Measurements from ENCODE around the gene SMIM33.
"Not testable (repeated sequence)": the region's sequence is repeated elsewhere in the genome, so short reads cannot be mapped to it uniquely, and the experiment has no call there.

Gene SMIM33

GRCh38 chr5:139457653-139458306, 13.0 kb upstream of the SMIM33 start:
- no peak for DNase-seq

DNA sequence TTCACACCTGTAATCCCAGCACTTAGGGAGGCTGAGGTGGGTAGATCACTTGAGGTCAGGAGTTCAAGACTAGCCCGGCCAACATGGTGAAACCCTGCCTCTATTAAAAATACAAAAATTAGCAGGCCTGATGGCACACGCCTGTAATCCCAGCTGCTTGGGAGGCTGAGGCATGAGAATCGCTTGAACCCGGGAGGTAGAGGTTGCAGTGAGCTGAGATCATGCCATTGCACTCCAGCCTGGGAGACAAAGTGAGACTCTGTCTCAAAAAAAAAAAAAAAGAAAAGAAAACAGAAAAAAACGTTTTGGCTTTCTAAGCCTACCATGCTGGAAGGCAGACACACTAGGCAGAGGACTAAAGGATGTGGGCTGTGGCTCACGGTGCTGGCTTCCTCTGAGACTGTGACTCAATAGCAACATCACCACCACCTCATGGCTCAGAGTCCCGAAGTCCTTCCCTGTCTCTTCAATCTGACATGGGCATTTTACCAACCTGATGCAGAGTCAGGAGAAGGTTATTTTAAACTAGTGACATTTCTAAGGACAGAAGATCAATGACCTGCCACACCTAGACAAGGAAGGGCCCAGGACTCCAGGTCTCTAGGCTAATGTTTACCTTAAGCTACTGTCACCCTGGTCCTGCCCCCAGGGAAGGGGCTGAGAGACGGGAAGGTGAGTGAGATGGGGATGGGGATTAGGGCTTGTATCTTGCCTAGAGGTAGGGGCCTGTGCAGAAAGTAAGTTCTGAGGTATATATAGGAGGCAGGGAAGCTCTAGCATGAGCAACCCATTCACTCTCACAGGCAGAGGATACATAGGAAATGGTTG, 12.0 kb upstream of the SMIM33 start:
- DNase-seq: no peak

DNA sequence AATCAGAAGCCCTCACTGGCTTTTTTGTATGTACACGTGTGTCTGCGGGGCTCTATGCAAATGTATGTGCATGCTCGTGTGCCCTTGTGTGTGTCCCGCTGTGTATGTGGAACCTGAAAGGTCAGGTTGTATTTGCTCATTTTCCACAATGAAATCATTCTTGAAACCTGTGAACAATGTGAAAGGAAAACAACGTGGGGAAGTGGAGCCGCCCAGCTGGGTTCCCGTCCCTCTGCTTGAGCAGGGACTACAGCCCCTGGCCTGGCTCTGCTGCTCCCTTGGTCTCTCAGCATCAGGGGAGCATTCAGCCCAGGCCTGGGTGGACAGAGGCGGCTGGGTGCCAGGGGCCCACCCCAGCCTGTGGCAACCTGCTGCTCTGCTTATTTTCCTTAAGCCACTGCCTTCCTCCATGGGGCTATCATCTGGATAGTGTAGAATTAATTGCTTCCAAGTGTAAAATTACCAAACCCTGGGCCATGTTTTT, 11.3 kb upstream of the SMIM33 start:
- DNase-seq: no peak

GRCh38 chr5:139460455-139460854, 10.3 kb upstream of the SMIM33 start:
- no peak for DNase-seq

DNA sequence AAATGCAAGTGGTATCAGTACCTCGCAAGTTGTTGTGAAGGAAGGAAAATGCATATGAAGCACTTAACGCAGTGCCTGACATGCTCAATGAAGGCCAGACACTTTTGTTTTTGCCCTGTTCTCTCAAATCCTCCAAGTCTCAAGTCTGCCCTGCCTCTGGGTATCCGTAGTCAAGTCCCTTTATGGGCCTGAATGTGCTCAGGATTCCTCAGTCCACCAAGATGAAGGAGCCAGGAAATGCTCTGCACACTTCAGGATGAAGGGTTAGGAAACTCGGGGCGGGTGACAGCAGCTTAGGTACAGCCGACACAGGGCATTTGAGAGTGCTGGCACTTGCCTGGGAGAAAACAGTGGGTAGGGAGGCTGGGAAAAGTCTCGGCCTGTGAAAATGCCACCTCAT, 9.6 kb upstream of the SMIM33 start:
- no peak for DNase-seq

DNA sequence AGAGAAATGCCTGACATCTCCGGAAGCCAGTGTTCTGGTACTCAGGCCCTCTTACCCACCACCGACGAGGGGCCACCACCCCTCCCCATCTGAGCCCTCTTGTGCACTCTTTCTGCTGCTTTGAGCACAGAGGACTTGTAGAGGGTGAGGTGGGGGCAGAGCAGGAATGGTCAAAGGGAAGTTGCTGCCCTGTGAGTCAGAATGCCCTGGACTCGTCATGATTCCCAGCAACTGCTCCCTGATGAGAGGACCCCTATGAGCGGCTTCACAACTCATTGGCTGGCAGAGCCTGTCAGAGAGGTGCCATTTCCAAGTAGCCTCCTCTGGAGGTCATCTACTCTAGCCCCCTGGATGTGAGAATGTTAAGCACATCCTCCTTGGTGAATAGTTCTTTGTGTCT, 9.1 kb upstream of the SMIM33 start:
- no peak for DNase-seq

DNA sequence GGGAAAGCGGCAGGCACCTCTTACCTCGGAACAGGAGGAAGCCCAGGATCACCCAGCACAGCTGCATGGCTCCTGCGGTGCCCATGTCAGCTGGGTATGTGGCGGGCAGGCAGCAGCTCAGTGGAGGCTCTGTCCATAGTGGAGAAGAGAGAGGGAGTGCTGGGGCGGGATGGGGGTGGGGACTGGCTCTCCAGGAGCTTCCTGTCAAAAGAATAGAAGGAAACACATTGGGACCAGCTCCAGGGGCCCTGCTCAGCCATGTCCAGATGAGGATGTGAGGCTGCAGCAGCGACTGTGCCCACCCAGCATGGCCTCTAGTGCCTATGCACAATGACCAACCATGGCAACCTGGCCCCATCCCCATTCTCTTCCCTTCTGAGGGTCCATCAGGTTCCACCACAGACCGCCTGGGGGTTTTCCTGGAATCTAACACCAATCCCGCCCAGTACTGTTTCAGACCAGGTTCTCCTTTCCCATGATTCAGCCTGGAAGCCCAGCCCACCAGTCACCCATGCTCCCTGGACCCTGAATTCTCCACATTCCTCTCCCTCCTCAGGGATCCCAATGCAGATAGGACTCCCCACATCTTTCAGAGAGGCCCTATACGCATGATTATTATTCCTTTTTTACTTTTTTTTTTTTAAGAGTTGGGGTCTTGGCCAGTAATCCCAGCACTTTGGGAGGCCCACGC, 8.1 kb upstream of the SMIM33 start, which contains the start of gene ECSCR:
Gene ECSCR, minus strand, starts transcription at position 158 of the 691 bp plus-strand sequence. Its CDS starts 73 bp downstream, at position 85.
- DNase-seq: no peak

DNA sequence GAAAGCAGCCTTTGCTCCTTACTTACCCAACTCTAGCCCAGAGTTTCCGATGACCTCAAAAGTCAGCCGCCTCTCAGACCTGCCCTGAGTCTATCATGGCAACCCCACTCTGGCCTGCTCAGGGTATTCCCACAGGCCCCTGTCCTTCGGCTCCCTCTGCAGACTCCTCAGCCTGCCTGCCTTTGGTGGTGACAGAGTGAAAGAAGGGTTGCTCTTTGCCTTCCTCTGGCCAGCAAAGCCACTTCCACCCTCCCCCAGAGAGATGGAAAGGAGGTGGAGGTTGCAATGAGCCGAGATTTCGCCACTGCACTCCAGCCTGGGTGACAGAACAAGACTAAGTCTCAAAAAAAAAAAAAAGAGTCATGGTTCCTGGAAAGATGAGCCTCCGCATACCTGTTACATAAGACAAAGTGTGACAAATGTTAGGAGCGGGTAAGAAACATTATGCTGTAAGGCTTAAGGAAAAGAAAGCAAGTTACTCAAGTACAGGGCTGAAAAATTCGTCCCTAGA, 2.3 kb upstream of the SMIM33 start:
- no peak for DNase-seq

DNA sequence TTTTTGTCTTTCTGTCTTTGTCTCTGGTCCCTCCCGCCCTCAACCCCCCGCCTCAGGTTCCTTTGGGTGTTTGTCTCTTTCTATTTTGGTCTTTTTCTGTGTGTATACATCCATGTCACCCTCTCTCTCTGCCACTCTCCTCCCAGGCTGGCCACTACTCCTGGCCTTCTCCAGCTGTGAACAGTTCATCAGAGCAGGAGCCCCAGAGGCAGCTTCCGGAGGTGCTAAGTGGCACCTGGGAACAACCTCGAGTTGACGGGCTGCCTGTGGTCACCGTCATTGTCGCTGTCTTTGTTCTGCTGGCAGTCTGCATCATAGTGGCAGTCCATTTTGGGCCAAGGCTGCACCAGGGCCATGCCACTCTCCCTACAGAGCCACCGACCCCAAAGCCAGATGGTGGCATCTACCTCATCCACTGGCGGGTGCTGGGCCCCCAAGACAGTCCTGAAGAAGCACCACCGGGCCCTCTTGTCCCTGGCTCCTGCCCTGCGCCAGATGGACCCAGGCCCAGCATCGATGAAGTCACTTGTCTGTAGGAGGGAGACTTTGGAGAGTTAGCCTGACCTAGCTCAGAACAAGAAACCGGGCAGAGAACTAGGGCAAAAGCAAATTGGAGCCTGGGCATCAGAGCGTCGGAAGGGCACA, 1.7 kb downstream of the SMIM33 start:
- DNase-seq: no peak

GRCh38 chr5:139473105-139473504, 2.3 kb downstream of the SMIM33 start:
- DNase-seq: no peak

- no peak for DNase-seq
Measured at GRCh38 chr5:139473565-139473964, 2.8 kb downstream of the SMIM33 start.

- no peak for DNase-seq
Measured at GRCh38 chr5:139474890-139475791, 4.3 kb downstream of the SMIM33 start.

DNA sequence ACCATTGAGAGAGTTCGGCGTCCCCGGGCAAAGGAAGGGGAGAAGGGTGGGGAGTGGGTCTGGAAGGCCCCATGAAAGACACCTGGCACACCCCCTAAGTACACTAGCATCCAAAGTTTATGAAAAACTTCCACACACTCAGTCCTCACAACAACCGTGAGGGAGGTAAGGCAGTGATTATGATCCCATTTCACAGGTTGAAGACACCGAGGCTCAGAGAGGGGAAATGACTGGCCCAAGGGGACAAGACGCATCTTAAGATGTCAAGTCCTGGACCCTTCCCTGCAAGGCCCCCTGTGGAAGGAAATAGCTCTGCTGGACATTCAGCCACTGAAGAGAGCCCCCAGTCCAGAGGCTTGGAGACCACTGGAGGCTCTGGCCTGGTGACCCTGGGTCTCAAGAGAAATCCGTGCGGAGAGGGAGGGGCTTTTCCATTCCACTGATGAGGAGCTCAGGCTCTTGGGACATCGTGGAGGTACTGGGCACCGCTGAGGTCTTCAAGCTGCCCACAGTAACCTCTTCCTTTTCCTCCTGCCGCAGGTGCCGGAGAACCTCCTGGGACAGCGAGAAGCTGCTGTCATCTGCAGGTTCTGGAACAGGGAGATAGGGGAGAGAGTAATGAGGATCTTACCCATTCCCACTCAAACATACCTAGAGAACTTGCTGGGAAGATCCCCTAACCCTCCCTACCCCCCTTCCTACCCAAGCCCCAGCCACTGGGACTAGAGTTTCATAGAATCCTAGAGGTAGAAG, 5.2 kb downstream of the SMIM33 start:
- DNase-seq: no peak

- DNase-seq: not testable (repeated sequence)
Measured at GRCh38 chr5:139478657-139479423, 8.0 kb downstream of the SMIM33 start.

GRCh38 chr5:139479729-139480128, 8.9 kb downstream of the SMIM33 start:
- DNase-seq: not testable (repeated sequence)

- DNase-seq: no peak
Measured at GRCh38 chr5:139481122-139481533, 10.3 kb downstream of the SMIM33 start.

DNA sequence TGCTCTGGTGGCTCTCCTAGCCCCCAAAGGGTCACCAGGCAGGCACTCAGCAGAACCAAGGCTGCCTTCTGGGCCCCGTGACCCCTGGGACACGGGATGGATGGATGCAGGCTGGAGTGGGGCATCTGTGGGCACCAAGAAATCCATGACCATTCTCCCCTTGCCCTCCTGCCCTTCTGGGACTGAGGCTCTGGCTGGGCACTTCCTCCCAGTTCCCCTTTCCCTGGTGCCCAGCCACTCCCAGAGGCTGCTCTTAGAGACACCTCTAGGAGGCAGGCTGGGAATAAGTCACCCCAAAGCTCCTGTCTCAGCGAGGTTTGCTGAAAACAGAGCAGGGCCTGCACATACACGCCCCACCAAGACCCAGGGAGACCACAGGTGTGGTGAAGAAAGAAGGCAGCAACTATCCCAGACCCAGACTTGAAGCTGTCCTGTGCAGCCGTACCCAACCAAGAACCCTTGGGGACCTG, 10.8 kb downstream of the SMIM33 start:
- no peak for DNase-seq

- DNase-seq: no peak
Measured at GRCh38 chr5:139482050-139482889, 11.5 kb downstream of the SMIM33 start, which contains the start of gene STING1. Gene STING1 (minus strand): TSS chr5:139482758. CDS start chr5:139481704, 1,054 bp downstream.

DNA sequence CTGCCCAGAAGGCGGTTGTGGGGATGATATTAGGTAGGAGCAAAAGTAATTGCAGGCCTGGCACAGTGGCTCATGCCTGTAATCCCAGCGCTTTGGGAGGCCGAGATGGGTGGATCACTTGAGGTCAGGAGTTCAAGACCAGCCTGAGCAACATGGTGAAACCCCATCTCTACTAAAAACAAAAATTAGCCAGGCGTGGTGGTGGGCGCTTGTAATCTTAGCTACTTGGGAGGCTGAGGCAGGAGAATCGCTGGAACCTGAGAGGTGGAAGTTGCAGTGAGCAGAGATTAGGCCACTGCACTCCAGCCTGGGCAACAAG, 12.0 kb downstream of the SMIM33 start:
- not testable (repeated sequence) for DNase-seq
